COLO829 (cell line): Measurements from ENCODE around the gene DCLK1.

Source experiments
- DNase-seq: peaks from one replicate; pipeline ENCODE4 v3.0.0; 2012; ENCODE audit warnings: low spot score

Gene DCLK1

GRCh38 chr13:35859981-35860380 is 271.2 kb downstream of the DCLK1 start:
- DNase-seq, result no peak

- DNase-seq, result no peak
Measured at GRCh38 chr13:35858665-35859064, 272.5 kb downstream of the DCLK1 start.

GRCh38 chr13:35857769-35858168 is 273.4 kb downstream of the DCLK1 start:
- DNase-seq, result no peak

- no peak for DNase-seq
Measured at GRCh38 chr13:35856721-35857364, 274.3 kb downstream of the DCLK1 start.

GRCh38 chr13:35856084-35856483 is 275.1 kb downstream of the DCLK1 start:
- DNase-seq, result no peak

- peak; percentile 26 for DNase-seq
Measured at GRCh38 chr13:35855531-35856019, 275.6 kb downstream of the DCLK1 start.

- no peak for DNase-seq
Measured at GRCh38 chr13:35854286-35854685, 276.9 kb downstream of the DCLK1 start.

GRCh38 chr13:35851881-35852280 is 279.3 kb downstream of the DCLK1 start:
- no peak for DNase-seq

- peak; percentile 10 for DNase-seq
Measured at GRCh38 chr13:35851356-35851755, 279.8 kb downstream of the DCLK1 start.

GRCh38 chr13:35850569-35850968 is 280.6 kb downstream of the DCLK1 start:
- no peak for DNase-seq

- no peak for DNase-seq
Measured at GRCh38 chr13:35849256-35849644, 281.9 kb downstream of the DCLK1 start.

- DNase-seq, result no peak
Measured at GRCh38 chr13:35848336-35849255, 282.6 kb downstream of the DCLK1 start.

GRCh38 chr13:35843272-35843671 is 287.9 kb downstream of the DCLK1 start:
- no peak for DNase-seq

- DNase-seq, result no peak
Measured at GRCh38 chr13:35841060-35841521, 290.1 kb downstream of the DCLK1 start.

- no peak for DNase-seq
Measured at GRCh38 chr13:35839806-35840205, 291.4 kb downstream of the DCLK1 start.

GRCh38 chr13:35838356-35838755 is 292.8 kb downstream of the DCLK1 start:
- DNase-seq, result peak; percentile 14

GRCh38 chr13:35836446-35836845 is 294.7 kb downstream of the DCLK1 start:
- no peak for DNase-seq

GRCh38 chr13:35835989-35836388 is 295.2 kb downstream of the DCLK1 start:
- DNase-seq, result no peak

GRCh38 chr13:35833608-35834275 is 297.4 kb downstream of the DCLK1 start:
- no peak for DNase-seq

GRCh38 chr13:35833031-35833430 is 298.2 kb downstream of the DCLK1 start:
- DNase-seq, result no peak

- no peak for DNase-seq
Measured at GRCh38 chr13:35832551-35832950, 298.6 kb downstream of the DCLK1 start.

GRCh38 chr13:35830850-35831450 is 300.2 kb downstream of the DCLK1 start:
- no peak for DNase-seq
